DMS153 (cell line): ENCODE results near the gene ZNF37A.
"Not testable (repeated sequence)": the region's sequence is repeated elsewhere in the genome, so short reads cannot be mapped to it uniquely, and the experiment has no call there.

Experiments
- DNase-seq: peaks from one replicate; lab custom pipeline; 2025; lab: John Stamatoyannopoulos, UW

The ZNF37A gene

DNA sequence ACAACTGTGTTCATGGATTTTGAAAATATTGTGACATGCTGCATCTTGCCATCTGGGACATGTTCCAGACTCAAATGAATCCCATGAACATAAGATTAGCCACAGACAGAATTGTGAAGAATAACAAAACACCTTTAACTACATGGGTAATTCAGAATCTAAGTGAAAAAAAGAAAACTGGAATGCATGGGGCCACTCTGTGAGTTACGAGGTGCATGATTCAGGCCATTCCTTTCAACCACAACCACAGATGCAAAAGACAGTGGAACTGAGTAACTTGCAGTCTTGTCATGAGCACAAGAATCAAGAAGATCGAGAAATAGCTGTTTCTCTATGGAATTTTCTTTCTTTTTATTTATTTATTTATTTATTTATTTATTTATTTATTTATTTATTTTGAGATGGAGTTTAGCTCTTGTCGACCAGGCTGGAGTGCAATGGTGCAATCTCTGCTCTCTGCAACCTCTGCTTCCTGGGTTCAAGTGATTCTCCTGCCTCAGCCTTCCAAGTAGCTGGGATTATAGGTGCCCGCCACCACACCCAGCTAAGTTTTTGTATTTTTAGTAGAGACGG is 56.8 kb downstream of the ZNF37A start:
- DNase-seq, result not testable (repeated sequence)

DNA sequence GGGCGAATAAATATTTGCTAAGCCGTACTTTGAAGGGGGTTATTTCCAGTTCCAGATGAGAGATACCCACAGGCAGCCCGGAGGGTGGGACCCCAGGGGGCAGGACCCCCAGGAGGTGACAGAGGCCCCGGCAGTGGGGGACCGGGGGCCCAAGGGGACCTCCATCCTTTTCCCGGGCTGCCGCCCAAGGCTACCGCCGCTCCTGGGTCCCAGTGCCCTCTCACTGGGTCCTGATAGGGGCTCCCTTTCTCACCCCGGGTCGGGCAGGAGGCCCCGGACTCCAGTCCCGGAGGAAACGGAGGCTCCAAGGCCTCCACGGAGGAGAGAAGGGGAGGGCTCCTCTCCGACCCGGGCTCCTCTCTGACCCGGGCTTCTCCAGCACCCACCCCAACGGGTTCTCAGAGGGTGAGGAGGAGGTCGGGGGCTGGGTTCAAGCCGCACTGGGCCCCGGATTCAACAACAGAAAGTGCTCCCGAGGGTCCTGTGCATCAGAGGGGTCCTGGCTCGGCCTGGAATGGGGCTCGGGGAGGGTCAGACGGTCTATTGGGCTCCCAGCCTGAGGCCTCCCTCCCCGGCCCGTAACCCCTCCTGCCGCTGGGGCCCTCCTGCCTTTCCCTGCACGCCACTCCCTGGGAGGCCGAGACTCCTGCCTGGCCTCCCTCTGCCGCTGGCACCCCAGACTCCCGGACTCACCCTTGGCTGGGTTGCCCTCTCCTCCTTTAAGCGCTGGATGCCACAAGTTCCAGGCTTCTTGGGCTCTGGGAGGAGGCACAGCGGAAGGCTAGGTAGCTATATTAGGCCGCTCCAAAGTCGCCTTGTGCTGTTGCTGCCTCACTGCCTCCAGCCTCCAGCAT is 62.5 kb downstream of the ZNF37A start:
- DNase-seq, result no peak

DNA sequence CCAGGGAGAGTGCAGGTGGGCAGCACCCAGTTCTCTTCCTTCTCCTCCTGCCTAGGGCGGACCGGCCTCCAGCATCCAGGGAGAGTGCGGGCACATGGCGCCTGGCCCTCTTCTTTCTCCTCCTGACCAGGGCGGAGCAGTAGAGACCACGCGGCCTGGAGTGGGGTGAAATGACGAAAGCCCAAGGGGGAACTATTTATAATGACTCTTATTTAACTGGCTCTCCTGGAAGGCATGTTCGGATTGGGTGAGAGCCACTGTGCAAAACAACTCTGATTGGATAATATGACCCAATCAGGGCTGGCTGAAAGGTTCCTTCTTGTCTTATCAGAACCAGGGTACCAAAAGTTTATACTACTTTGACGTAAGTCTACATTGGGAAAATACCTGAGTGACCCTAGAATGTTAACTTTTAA is 63.1 kb downstream of the ZNF37A start:
- DNase-seq, result no peak

- DNase-seq, result no peak
Observed at GRCh38 chr10:38159004-38159403, 64.9 kb downstream of the ZNF37A start.

DNA sequence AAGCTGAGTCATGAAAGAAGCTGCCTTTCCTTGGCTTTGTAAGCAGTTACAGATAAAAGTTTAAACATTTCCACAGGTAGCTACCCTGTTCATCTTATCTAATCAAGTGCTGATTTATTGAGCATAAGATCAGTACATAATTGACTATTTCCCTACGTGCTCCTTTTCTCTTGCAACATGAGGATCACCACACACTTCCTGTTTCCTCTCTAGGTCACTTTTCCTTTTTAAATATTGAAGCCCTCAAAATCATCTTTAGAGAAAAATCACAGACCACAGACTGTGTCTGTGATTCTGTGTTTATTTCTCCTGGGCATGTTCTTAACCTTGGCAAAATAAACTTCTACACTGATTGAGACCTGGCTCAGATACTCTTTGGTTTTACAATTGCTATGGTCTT is 69.5 kb downstream of the ZNF37A start:
- no peak for DNase-seq

DNA sequence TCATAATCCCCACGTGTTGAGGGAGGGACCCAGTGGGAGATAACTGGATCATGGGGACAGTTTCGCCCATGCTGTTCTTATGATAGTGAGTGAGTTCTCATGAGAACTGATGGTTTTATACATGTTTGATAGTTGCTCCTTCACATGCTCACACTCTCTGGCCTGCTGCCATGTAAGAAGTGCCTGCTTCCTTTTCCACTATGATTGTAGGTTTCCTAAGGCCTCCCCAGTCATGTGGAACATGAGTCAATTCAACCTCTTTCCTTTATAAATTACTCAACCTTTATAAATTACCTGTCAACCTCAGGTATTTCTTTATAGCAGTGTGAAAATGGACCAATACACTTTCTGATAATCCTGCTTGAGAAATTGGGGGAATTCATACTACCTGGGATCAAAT is 80.2 kb downstream of the ZNF37A start:
- no peak for DNase-seq

- no peak for DNase-seq
Observed at GRCh38 chr10:38184477-38184876, 90.3 kb downstream of the ZNF37A start.
